ENCODE results near the gene HPX.
A peak's percentile ranks its signal among the peaks of the same experiment; 100 is the strongest.
"Not testable (repeated sequence)": the region's sequence is repeated elsewhere in the genome, so short reads cannot be mapped to it uniquely, and the experiment has no call there.

HPX gene

DNA sequence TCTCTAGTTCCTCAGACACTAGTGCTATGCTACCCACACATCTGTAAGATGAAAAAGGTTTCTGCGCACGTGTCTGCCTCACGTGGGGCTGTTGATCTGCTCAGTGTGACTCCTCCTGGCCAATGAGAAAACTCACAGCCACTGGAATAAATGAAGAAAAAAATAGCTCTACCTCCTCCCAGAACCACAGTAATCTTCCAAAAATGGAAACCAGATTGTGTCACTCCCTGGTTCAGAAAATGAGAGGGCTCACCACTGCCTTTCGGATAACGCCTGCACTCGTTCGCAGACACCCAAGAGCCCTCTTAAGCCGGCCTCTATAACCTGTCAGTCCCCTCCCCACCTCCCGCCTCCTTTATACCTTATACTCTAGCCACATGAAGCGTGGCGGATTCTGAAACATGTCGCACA, 27.0 kb downstream of the HPX start:
- DNase-seq = no peak

DNA sequence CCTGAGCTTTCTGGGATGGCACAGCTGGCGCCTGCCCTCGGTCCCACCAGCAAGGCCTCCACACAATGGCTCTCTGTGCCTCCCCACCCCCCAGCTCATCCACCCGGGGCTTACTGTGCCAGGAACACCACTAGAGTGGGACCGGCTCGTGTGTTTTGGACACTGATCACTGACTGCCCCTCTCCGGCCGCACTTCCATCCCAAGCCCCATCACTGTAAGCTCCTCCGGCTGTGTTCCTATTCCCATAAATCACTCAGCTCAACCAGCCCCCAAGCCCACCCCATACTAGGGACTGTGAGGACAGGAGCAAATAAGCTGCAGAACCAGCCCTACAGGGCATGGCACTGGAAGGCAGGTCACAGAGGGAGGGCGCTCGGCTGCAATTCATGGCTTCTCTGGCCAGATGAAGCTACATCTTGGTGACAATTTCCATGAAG, 29.2 kb downstream of the HPX start:
- no peak for DNase-seq

DNA sequence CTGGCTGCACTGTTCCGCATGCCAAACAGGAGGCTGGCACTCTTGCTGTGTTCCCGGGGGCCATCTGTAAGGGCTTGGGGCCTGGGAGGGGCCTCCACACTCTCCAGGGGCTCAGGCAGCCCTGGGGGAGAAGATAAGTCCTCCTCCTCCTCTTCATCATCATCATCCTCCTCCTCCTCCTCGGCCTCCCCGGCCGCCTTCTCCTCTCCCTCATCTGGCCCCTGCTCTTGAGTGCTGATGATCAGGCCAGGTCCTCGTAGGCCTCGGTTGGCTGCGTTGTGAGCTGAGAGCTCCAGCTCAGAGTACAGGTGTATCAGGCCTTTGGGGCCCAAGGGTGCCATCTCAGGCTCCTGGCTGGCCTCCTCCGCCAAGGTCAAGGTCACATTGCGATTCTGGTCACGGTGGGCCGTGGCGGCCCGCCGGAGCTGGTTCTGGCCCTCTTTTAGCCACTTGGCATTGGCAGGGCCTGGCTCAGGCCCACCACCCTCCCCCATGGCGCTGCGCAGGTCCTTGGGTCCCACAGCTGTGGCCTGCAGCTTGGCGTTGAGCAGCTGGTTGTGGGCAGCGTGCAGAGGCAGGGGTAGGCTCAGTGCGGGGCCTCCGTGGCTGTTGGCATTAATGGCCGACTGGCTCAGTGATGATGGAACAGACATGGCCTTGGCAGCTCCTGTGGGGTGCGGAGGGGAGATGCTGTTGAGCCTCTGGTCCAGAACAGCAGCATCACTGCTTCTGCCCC, 29.9 kb downstream of the HPX start:
- DNase-seq = no peak

DNA sequence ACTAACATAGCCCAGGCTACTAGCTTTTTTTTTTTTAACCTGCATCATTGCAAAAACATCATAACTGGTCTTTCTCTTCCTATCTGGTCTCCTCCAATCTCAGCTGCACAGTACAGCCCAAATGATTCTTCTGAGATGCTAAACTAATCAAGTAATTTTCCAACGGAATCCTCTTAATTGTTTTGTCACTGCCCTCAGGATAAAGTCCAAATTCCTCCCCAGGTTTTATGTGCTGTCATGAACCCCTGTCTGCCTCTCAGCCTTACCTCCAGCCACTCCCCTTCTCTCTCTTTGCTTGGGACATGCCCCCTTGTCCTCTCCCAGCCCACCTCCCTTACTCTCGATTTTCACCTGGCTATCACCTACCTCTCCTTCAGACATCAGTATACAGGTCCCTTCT, 34.4 kb downstream of the HPX start:
- DNase-seq = no peak

DNA sequence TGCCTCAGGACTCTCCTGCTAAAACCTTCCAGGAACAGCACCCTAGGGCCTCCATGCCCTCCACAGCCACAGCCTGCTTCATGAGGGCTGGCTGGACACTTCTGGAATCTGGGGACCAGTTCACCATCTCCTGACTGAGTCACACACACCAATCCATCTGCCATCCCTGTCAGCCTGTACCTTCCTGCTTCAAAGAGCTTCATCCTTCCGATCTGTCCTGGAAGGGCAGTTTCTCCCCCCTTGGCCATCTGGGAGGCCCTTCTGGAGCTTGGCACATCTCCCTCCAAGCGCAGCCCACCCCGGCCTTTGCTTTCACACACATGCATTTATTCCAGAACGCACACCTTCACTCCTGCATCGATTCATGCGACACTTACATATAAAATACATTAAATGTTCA, 34.9 kb downstream of the HPX start:
- DNase-seq = no peak

DNA sequence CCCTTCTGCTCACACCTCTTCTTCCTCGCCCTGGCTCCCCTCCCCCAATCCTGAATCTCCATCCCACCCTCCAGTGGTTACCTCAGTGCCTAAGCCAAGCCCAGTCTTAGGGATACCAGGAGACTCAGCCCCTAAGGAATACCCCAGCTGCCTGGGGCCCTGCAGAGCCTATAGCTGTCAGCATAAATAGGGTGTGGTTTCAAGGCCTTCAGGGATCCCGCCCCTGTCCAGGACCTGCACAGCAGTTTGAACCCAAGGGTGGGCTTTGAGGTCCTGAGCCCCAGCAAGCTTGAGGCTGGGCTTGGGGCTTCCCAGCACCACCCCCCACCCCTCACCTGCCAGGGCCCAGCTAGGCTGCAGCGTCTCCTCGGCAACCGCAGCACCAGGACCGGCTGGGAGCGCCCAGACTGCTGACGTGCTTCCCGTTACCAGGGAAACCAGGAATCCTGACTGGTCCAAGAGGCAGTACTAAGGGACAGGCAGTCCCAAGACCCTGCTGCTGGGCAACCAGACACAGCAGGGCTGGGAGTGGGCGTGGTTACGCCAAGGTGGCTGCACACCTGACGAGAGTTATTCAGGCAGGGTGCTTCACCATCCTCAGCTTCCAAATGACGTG, 35.6 kb downstream of the HPX start:
- DNase-seq = no peak

DNA sequence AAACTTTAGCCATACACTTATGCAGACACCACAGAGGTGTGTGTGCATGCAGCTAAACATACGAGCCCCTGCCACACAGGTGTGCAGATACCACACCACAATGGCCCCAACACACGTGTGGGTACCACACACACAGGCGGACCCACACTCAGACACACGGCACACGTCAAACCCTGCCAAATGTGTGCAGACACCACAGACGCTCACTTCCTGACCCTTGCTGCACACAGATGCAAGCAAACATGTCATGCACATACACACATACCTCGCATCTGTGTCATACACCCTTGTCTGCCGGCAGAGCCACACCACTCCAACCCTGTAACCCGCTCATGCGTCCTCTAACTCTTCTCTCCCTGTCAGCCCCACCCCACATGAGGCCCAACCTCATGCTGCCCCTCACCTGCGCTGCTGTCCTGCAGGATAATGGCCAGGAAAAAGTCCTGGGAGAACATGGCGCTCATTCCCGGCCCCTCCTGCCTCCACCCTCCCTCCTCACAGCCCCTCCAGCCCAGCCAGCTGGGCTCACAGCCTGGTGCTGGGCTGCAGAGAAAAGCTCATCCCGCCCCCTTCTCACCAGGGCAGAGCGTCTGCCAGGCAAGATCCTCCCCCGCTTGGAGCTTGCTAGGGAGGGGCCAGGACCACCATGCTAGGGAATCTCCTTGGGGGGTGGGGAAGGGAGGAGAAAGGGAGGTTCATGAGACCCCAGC, 36.3 kb downstream of the HPX start:
- no peak for DNase-seq

DNA sequence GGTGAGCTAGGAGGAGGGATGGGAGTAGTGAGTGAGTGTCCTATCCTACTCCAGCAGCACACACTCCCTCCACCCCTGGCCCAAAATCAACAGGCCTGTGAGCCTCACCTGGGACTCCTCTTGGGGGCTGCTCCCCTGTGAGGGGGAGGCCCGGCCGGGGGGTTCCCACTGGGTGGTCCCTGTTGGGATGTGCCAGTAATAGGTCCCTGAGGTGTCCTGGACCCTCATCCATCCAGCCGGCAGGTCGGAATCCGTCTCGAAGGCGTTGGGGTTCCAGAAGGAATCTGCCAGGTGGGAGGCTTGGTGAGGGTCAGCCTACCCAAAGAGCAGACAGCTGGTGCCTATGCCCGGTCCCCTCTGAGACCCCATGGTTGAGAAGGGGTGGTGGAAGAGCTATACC, 37.2 kb downstream of the HPX start:
- DNase-seq = no peak

DNA sequence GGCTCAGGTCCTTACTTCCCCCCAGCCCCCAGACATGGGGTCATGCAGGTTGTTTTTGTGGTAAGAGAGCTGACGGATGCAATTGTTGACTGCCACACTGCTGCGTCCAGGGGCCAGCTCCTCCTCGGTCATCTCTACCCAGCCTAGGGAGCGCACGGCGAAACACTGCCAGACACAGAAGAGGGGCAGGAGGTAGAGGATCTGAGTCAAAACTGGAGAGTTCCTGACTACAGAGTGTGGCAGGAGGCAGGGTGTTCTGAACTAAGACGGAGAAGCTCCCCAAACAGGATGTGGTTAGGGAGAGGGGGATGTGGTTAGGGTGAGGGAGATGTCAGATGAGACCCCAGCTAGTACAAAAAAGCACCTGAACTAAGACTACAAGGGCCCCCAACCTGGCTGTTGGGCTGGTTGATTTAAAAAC, 38.2 kb downstream of the HPX start:
- DNase-seq = no peak

DNA sequence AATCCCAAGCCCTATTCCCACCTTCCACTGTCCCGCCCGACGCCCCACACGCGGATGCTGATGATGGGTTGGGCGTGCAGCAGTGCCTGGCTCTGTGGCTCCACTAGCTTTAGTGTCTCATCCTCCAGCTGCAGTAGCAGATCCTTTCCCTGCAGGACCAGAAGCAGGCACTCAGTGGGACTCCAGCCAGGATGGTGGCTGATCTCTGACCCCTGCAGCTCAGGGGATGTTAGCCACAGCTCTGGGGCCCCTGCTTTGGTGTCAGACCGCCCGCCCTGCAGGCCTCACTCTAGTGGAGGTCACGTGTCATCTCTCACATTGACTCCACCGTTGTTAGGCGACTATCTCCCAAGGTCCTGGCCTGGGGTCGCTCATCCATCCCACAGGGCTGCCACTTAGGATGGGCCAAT, 38.7 kb downstream of the HPX start:
- no peak for DNase-seq

DNA sequence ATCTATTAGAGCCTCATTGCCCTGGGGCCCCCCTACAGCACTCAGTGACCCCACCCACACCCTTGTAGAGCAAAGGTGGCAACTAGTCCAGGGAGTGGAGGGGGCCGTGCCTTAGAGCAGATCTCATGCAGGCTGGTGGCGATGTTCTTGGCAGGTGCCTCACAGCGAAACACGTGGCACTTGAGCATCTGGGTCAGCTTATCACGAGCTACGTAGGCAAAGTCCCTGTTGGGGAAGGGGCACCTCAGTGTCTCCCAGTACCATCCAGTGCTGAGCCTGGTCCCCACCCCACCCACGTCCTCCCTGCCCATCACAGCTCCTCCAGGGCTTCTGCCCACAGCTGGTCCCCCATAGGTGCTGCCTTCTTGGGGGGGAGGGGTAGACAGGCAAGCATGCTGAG, 39.3 kb downstream of the HPX start:
- no peak for DNase-seq

DNA sequence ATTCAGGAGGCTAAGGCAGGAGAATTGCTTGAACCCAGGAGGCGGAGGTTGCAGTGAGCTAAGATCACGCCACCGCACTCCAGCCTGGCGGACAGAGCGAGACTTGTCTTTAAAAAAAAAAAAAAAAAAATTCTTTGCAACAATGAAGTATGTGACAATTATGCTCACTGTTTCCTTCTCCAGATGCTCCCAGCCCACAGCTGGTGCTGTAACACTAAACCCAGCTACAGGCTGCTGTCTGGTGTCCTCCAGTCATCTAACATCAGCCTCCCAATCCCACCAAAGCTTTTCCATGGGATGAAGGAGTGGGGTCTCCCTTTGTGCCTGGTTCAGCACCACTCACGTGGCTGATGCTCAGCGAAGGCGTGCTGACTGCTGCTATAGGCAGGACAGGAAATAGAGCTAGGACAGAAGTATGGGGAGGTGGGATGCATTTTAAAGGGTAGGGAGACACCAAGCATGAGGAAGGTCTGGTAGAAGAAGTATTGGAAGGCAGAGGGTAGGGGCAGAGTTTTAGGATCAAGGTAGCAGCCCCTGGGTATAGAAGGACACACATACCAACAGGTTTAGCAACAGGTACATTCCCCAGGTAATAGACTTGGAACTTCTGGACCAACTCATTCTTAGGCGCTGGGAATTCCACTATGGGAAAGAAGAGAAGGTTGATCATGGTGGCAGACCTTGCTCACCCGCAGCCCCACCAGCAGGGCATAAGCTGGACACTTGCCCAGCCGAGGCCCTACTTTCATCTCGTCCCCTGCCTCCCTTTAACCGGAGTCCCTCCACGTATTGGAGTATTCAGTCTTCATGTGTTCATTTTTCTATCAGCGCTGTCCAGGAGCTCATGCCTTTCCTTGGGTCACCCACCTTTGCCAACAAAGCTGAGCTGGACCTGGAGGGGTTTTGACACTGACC, 40.1 kb downstream of the HPX start:
- DNase-seq = no peak

DNA sequence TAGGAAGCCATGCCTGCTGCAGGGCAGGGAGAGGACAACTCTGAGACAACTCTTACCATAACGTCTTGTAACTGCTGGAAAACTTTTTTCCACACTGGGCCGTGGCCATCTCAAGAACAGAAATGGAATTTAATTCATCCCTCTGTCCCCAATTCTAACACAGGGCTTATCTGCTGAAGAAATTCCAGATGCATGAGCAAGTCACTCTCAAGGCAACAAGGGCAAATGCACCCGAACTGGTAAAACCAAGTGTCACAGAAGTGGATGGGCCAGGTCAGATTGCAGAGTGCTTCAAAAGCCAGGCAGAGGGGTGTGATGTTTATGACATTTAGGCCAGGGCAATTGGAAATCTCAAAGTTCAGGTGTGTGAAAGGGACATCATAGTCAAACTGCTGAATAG, 43.2 kb downstream of the HPX start:
- DNase-seq = no peak

DNA sequence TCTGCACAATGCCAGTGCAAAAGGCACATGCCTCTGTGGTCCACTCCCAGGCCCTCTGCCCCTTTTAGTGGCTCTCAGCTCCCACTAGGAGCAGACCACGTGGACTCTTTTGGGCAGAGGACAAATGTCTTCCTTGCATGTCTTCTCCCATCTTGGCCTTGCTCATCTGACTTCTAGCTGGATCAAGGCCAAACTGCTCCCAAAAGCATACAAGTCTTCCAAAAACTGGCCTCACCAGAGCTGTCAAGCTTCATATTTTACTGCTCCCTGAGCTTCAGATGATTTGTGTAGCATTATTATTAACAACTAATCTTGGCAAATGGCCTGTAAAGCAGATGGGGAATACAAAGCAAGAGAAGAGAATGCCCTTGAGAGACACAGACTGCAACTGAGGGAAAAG, 43.6 kb downstream of the HPX start:
- DNase-seq = no peak

DNA sequence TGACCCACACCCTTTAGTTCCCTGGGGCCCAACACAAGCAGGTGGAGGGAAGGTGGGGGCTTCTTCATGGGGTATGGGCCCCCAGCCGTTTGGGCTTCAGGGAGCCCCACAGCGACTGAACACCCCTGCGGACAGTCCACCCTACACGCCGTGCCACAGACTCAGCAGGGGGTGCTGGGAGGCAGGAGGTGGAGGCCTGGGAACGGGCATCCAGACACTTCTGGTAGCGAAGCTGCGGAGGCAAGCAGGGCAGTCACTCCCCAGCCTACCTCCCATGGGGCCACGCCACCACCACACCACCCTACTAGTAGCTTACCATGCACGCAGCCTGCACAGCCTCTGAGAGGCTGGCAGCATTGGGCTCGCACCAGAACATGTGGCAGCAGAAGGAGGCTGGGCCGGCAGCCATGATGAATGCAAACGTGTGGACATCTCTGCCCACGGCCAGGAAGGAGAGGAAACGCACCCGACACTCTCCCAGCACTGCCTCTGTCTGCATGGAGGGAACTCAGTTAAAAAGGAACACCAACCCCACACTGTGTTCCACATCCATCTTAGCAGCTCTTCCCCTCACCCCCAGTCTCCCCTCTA, 45.2 kb downstream of the HPX start:
- no peak for DNase-seq

DNA sequence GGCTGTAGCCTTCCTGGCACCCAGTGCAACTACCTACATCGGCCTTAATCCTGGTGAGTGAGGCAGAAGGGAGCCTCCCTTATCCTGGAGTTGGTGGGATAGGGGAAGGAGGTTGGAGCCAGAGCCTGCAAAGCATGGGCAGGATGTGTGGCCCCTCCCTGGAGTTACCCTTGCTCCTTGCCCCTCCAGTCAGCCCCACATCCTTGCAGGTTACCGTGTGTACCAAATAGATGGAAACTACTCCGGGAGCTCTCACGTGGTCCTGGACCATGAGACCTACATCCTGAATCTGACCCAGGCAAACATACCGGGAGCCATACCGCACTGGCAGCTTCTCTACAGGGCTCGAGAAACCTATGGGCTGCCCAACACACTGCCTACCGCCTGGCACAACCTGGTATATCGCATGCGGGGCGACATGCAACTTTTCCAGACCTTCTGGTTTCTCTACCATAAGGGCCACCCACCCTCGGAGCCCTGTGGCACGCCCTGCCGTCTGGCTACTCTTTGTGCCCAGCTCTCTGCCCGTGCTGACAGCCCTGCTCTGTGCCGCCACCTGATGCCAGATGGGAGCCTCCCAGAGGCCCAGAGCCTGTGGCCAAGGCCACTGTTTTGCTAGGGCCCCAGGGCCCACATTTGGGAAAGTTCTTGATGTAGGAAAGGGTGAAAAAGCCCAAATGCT, 46.7 kb downstream of the HPX start:
- DNase-seq = no peak

DNA sequence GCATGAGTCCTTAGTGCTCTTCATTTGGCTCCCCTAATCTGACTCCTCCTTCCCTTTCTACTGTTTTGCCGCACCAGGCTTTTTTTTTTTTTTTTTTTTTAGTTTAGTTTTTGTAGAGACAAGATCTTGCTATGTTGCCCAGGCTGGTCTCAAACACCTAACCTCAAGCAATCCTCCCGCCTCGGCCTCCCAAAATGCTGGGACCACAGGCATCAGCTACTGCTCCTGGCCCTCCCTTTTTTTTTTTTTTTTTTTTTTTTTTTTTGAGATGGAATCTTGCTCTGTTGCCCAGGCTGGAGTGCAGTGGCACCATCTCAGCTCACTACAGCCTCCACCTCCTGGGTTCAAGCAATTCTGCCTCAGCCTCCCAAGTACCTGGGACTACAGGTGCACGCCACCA, 48.5 kb downstream of the HPX start:
- not testable (repeated sequence) for DNase-seq

DNA sequence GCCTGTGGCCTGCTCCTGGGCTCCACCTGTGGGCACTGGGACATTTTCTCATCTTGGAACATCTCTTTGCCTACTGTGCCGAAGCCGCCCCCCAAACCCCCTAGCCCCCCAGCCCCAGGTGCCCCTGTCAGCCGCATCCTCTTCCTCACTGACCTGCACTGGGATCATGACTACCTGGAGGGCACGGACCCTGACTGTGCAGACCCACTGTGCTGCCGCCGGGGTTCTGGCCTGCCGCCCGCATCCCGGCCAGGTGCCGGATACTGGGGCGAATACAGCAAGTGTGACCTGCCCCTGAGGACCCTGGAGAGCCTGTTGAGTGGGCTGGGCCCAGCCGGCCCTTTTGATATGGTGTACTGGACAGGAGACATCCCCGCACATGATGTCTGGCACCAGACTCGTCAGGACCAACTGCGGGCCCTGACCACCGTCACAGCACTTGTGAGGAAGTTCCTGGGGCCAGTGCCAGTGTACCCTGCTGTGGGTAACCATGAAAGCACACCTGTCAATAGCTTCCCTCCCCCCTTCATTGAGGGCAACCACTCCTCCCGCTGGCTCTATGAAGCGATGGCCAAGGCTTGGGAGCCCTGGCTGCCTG, 49.2 kb downstream of the HPX start:
- no peak for DNase-seq

DNA sequence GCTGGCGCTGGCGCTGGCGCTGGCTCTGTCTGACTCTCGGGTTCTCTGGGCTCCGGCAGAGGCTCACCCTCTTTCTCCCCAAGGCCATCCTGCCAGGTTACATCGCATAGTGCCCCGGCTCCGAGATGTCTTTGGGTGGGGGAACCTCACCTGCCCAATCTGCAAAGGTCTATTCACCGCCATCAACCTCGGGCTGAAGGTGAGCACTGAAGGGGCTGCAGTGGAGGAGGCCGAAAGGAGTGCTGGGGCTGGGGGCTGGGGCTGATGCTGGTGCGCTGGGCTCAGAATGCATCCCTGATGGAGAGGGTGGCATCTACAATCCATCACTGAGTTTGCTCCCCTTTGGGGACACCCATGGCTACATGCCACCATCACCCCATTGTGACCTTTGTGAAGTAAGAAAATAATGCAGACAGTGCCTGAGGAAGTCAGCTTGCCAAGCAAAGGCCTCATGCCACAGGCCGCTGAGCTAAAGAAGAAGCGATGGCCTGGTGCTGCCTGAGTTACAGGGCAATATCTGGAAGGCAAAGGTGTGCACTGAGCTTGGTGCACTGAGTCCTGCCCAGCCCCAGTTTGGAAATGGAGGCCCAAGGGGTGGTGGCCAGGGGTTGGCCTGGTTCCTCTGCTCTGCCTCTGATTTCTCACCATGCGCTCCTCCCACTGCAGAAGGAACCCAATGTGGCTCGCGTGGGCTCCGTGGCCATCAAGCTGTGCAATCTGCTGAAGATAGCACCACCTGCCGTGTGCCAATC, 49.9 kb downstream of the HPX start:
- no peak for DNase-seq

DNA sequence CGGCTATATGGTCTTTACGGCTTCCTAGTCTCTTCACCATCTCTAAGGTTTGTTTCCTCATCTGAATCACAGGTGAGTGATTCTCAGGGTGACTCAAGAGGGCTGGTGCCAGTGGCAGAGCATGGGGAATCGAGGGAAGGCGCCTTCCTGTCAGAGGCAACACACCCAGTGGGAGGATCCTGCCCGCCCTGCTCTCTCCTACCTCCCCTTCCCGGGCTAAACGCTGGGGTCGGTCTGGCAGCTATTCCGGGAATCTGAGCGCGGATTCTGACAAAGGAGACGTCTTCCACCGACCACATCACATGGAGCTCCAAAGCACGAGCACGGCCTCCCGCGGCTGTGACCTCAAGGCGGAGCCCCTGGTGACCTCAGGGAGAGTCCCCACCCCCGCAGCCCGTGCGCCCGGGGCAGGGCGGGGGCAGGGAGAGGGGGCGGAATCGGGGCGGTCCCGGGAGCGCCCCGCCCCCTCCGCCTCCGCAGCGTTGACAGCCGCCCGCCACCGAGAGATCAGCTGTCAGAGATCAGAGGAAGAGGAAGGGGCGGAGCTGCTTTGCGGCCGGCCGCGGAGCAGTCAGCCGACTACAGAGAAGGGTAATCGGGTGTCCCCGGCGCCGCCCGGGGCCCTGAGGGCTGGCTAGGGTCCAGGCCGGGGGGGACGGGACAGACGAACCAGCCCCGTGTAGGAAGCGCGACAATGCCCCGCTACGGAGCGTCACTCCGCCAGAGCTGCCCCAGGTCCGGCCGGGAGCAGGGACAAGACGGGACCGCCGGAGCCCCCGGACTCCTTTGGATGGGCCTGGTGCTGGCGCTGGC, 50.7 kb downstream of the HPX start, which contains the start of gene SMPD1:
TSS of gene SMPD1 (plus strand) at position 570 of the 813 bp plus-strand sequence. CDS start at position 695, 125 bp downstream.
- DNase-seq = peak; percentile 74

Measured in NCI-H2107 (cell line).